SK-MEL-5 (cell line): ENCODE data around the gene JADE2. TPM values are rescaled to one million over a fixed set of nuclear protein-coding genes. Genes with fewer than 3 reads are reported as not detected.
"Not testable (repeated sequence)": the region's sequence is repeated elsewhere in the genome, so short reads cannot be mapped to it uniquely, and the experiment has no call there.

ENCODE experiments used
- DNase-seq: peaks from one replicate; pipeline ENCODE4 v3.0.0-alpha.2; 2016; ENCODE audit warnings: low read depth, low spot score
- in situ Hi-C: cut with HindIII; loops from 2 replicates; pipeline ENCODE4 v1.10.0; 2016; ENCODE audit warnings: low sequenced_read_pairs, high pct_unique_total_duplicates, low pct_unique_long_range_greater_than_20kb
- total RNA-seq: library from RNA; depleted of rRNA; stranded (reverse); fragments of >200 nt; shearing (Covaris generic); gene quantifications from 2 replicates; pipeline ENCODE4 v1.2.3, GENCODE V29; 2014

JADE2 gene
- total RNA-seq, 1 experiment from 2014 or later: 21.8 TPM

- in situ Hi-C loops: no loop called here
- DNase-seq: no peak
Observed at GRCh38 chr5:134541736-134542376, 16.4 kb downstream of the JADE2 start.

GRCh38 chr5:134543820-134544614, 18.5 kb downstream of the JADE2 start:
- no peak for DNase-seq
- in situ Hi-C loops: no loop called here

- in situ Hi-C loops: no loop called here
Observed at GRCh38 chr5:134545070-134545868, 19.8 kb downstream of the JADE2 start.

GRCh38 chr5:134547066-134547465, 21.6 kb downstream of the JADE2 start:
- in situ Hi-C loops: no loop called here
- no peak for DNase-seq

More at GRCh38 chr5:134545070-134545868, 19.8 kb downstream of the JADE2 start:
- DNase-seq: no peak

GRCh38 chr5:134547579-134547978, 22.1 kb downstream of the JADE2 start:
- in situ Hi-C loops: no loop called here
- peak; percentile 36 for DNase-seq

- in situ Hi-C loops: no loop called here
Observed at GRCh38 chr5:134547999-134548658, 22.7 kb downstream of the JADE2 start.

GRCh38 chr5:134549714-134550113, 24.2 kb downstream of the JADE2 start:
- DNase-seq: no peak
- in situ Hi-C loops: no loop called here

More at GRCh38 chr5:134547999-134548658, 22.7 kb downstream of the JADE2 start:
- peak; percentile 39 for DNase-seq

- peak; percentile 95 for DNase-seq
- in situ Hi-C loops: no loop called here
Observed at GRCh38 chr5:134550271-134551214, 25.1 kb downstream of the JADE2 start.

- DNase-seq: no peak
- in situ Hi-C loops: no loop called here
Observed at GRCh38 chr5:134551901-134552300, 26.4 kb downstream of the JADE2 start.

GRCh38 chr5:134552301-134552700, 26.8 kb downstream of the JADE2 start:
- DNase-seq: no peak
- in situ Hi-C loops: no loop called here

- DNase-seq: not testable (repeated sequence)
Observed at GRCh38 chr5:134552716-134553115, 27.2 kb downstream of the JADE2 start.

GRCh38 chr5:134553821-134554267, 28.4 kb downstream of the JADE2 start:
- in situ Hi-C loops: no loop called here
- DNase-seq: no peak

More at GRCh38 chr5:134552716-134553115, 27.2 kb downstream of the JADE2 start:
- in situ Hi-C loops: not testable (repeated sequence)

GRCh38 chr5:134554319-134555222, 29.1 kb downstream of the JADE2 start:
- in situ Hi-C loops: no loop called here
- peak; percentile 59 for DNase-seq

- in situ Hi-C loops: no loop called here
- no peak for DNase-seq
Observed at GRCh38 chr5:134555223-134555889, 29.9 kb downstream of the JADE2 start.

GRCh38 chr5:134555890-134556311, 30.4 kb downstream of the JADE2 start:
- peak; percentile 42 for DNase-seq
- in situ Hi-C loops: no loop called here
